ENCODE measurements around the gene BLOC1S2. TPM values are rescaled to one million over a fixed set of nuclear protein-coding genes. Genes with fewer than 3 reads are reported as not detected.
"Not testable (repeated sequence)": the region's sequence is repeated elsewhere in the genome, so short reads cannot be mapped to it uniquely, and the experiment has no call there.

Gene BLOC1S2
- total RNA-seq, 4 donors from 2014 or later, result 13.8 to 29.6 (median 19.3) TPM

GRCh38 chr10:100291356-100291755, 4.9 kb upstream of the BLOC1S2 start:
- peaks cover 32% of the 10 kb centered on the region for H3K27me3 ChIP-seq
- no peak overlapping the region for H3K4me3 ChIP-seq
- no peak for TF ChIP-seq EP300 (IDR thresholded peaks at IDR 0.05)
- TF ChIP-seq POLR2A (IDR thresholded peaks at IDR 0.05), result no peak
- no peak for TF ChIP-seq CTCF (IDR thresholded peaks at IDR 0.05)
- TF ChIP-seq POLR2AphosphoS5 (IDR thresholded peaks at IDR 0.05), result no peak
- peak overlapping the region in 1 of 4 donors; percentile 24 for H3K27ac ChIP-seq
- no peak for ATAC-seq
- no peaks in the 10 kb centered on the region for H3K9me3 ChIP-seq
- H3K36me3 ChIP-seq, result no peaks in the 10 kb centered on the region
- H3K4me1 ChIP-seq, result peaks cover 0 to 7% (median 0%) of the 10 kb centered on the region in 3 donors
- WGBS, 2 donors (ENCODE audit: low coverage in 1 of 2), result 70 to 78% methylated on average over 3 of the region's 3 CpGs

- no peaks in the 10 kb centered on the region for H3K9me3 ChIP-seq
- no peak for TF ChIP-seq POLR2AphosphoS5 (IDR thresholded peaks at IDR 0.05)
- TF ChIP-seq EP300 (IDR thresholded peaks at IDR 0.05), result no peak
- no peak for TF ChIP-seq CTCF (IDR thresholded peaks at IDR 0.05)
- H3K27ac ChIP-seq, result no peak overlapping the region
- no peaks in the 10 kb centered on the region for H3K36me3 ChIP-seq
- H3K27me3 ChIP-seq, result peaks cover 15% of the 10 kb centered on the region
- 63% methylated on average over 1 of the region's 2 CpGs; no CpG with 5 or more reads in 1 of the 2 donors for WGBS, 2 donors (ENCODE audit: low coverage in 1 of 2)
- no peak for ATAC-seq
- H3K4me1 ChIP-seq, result peaks cover 0 to 20% (median 8%) of the 10 kb centered on the region in 3 donors
- H3K4me3 ChIP-seq, result no peak overlapping the region
Measured at GRCh38 chr10:100289641-100290040, 3.2 kb upstream of the BLOC1S2 start.

GRCh38 chr10:100288196-100288595, 1.7 kb upstream of the BLOC1S2 start:
- peaks cover 0 to 4% of the 10 kb centered on the region in 2 donors for H3K36me3 ChIP-seq
- no peak for ATAC-seq
- H3K27me3 ChIP-seq, result peaks cover under 1% of the 10 kb centered on the region
- WGBS, 2 donors (ENCODE audit: low coverage in 1 of 2), result 73 to 90% methylated on average over 2 to 4 of the region's 5 CpGs
- H3K9me3 ChIP-seq, result no peaks in the 10 kb centered on the region
- no peak overlapping the region for H3K4me3 ChIP-seq
- TF ChIP-seq CTCF (IDR thresholded peaks at IDR 0.05) (no peak), POLR2A (IDR thresholded peaks at IDR 0.05) (no peak), POLR2AphosphoS5 (IDR thresholded peaks at IDR 0.05) (no peak), EP300 (IDR thresholded peaks at IDR 0.05) (no peak)
- peaks cover 0 to 35% (median 8%) of the 10 kb centered on the region in 3 donors for H3K4me1 ChIP-seq
- no peak overlapping the region for H3K27ac ChIP-seq

GRCh38 chr10:100287756-100288155, 1.3 kb upstream of the BLOC1S2 start:
- Histone ChIP-seq H3K27me3 (no peaks in the 10 kb centered on the region), H3K4me1 (peaks cover 0 to 39% (median 8%) of the 10 kb centered on the region in 3 donors), H3K27ac (no peak overlapping the region), H3K9me3 (no peaks in the 10 kb centered on the region), H3K4me3 (no peak overlapping the region), H3K36me3 (peaks cover 0 to 9% of the 10 kb centered on the region in 2 donors)
- TF ChIP-seq POLR2AphosphoS5 (IDR thresholded peaks at IDR 0.05), result no peak
- TF ChIP-seq POLR2A (IDR thresholded peaks at IDR 0.05), result no peak
- TF ChIP-seq EP300 (IDR thresholded peaks at IDR 0.05), result no peak
- no peak for TF ChIP-seq CTCF (IDR thresholded peaks at IDR 0.05)
- 100% methylated on average over 1 of the region's 6 CpGs for WGBS, 2 donors (ENCODE audit: low coverage in 1 of 2)
- ATAC-seq, result no peak

- peak overlapping the region in 1 of 2 donors; percentile 93 for H3K4me3 ChIP-seq
- H3K36me3 ChIP-seq, result peaks cover under 1 to 26% of the 10 kb centered on the region in 2 donors
- H3K9me3 ChIP-seq, ATAC-seq, H3K27me3 ChIP-seq: not testable (repeated sequence)
- peaks cover 0 to 46% (median 8%) of the 10 kb centered on the region in 3 donors for H3K4me1 ChIP-seq
- H3K27ac ChIP-seq, result peak overlapping the region; percentile 84 to 99 (median 96)
- 60 to 79% methylated on average over 6 of the region's 12 CpGs for WGBS, 2 donors (ENCODE audit: low coverage in 1 of 2)
Measured at GRCh38 chr10:100285326-100285725, 1.2 kb downstream of the BLOC1S2 start.
